Ovary (tissue), 9 donors: ENCODE results near the gene CCER1. TPM values are rescaled to one million over a fixed set of nuclear protein-coding genes. Genes with fewer than 3 reads are reported as not detected.

ENCODE experiments used
- DNase-seq, 5 donors: peaks; one replicate each; pipeline ENCODE4 v3.0.0-alpha.2; 2019 to 2020
- H3K27ac ChIP-seq, 2 donors: fragments of 200-600 bp; one replicate each; pipeline versions ENCODE4 v1.5.1 to v1.8.0; 2019 to 2022
- H3K27me3 ChIP-seq: fragments of 200-600 bp; one replicate; pipeline ENCODE4 v1.8.0; 2022
- H3K36me3 ChIP-seq: fragments of 200-600 bp; sonication (generic); one replicate; pipeline ENCODE4 v1.5.1; 2019
- H3K4me1 ChIP-seq: one replicate; pipeline ENCODE4 v1.8.1; 2013; ENCODE audit warnings: mild to moderate bottlenecking, moderate library complexity; ENCODE audit not compliant: insufficient read depth
- H3K4me3 ChIP-seq: fragments of 200-600 bp; sonication (generic); one replicate; pipeline ENCODE4 v1.5.1; 2017
- H3K9me3 ChIP-seq, 2 donors: fragments of 200-600 bp in 1 of 2; sonication (generic) in 1 of 2; one replicate each; pipeline versions ENCODE4 v1.5.1 to v1.8.1; 2013 to 2019; ENCODE audit warnings: mild to moderate bottlenecking in 1 of 2, moderate library complexity in 1 of 2
- EP300 ChIP-seq: sonication (generic); formaldehyde crosslinking; IDR thresholded peaks from one replicate; pipeline ENCODE4 v1.6.1; 2017; ENCODE audit warnings: antibody characterized with exemption
- POLR2A ChIP-seq: fragments of 450-650 bp; IDR thresholded peaks from one replicate; pipeline ENCODE4 v1.6.1; 2017; ENCODE audit warnings: antibody characterized with exemption, mild to moderate bottlenecking, moderate library complexity
- whole genome bisulfite sequencing, 3 donors: extraction: QIAGEN DNeasy Blood & Tissue Kit in 1 of 3; methylation state at CpG; one replicate each; pipeline versions ENCODE4 v1.1.5 to v1.1.7; 2013 to 2017; 5-methylcytosine and 5-hydroxymethylcytosine counted together
- intact Hi-C, 4 donors: fragments of 100-400 bp; cut with DNase I; formaldehyde crosslinking; loops; one replicate each; pipeline versions ENCODE4 v1.11.0 to v1.15.1; 2022 to 2023
- polyA plus RNA-seq, 2 donors: library from polyadenylated mRNA; stranded (reverse); fragments of 200-250 nt in 1 of 2; fragments of 350-450 nt in 1 of 2; fragmentation: Illumina TruSeq in 1 of 2; extraction: RNeasy Lipid Tissue Mini Kit (QIAGEN cat#74804) in 1 of 2; gene quantifications; one replicate each; pipeline ENCODE4 v1.2.3, GENCODE V29; 2013 to 2014
- total RNA-seq, 7 donors: library from RNA; depleted of rRNA in 2 of 7; stranded (reverse); fragments of >200 nt in 2 of 7; fragmentation: NEBNext Ultra II Directional in 3 of 7; extraction: Animal tissue kit (Norgen Biotek cat#: 25700) in 3 of 7; gene quantifications; one replicate each; pipeline versions ENCODE4 v1.1.0 to v1.2.4, GENCODE V29; 2016 to 2023
- TF ChIP-seq, protein P1 (sequence below), 3 donors: fragments of 450-650 bp in 2 of 3; fragments of 200-600 bp in 1 of 3; IDR thresholded peaks; one replicate each; pipeline versions ENCODE4 v1.5.1 to v1.8.0; 2016 to 2022; ENCODE audit warnings: antibody characterized with exemption in 3 of 3, mild to moderate bottlenecking in 1 of 3
- donor health status: DM: no; HTN: no; CAD: no; lungs with moderate emphysema.
- donor health status: DM: no; HTN: no; CAD: no.
- donor health status: Bipolar disorder and iron deficiency.
- donor health status: DM: yes; HTN: yes; CAD: no.
- donor health status: DM: no; HTN: no; CAD: no.
- donor health status: DM: yes; HTN: yes; CAD: no.

The CCER1 gene
- total and polyA plus RNA-seq, 9 donors: not detected

DNA sequence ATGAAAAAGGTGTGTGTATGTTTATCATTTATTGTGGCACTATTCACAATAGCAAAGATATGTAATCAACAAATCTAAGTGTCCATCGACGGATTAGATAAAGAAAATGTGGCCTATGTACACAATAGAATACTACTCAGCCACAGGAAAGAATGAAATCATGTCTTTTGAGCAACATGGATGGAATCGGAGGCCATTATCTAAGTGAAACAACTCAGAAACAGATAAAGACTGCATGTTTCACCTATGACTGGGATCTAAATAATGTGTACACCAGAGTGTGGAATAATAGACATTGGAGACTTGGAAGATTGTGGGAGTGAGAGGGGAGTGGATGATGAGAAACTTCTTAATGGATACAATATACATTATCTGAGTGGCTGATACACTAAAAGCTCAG, 44.0 kb downstream of the CCER1 start:
- DNase-seq: no peak
- H3K36me3 ChIP-seq: no peaks in the 10 kb centered on the region
- TF ChIP-seq POLR2A (no peak), EP300 (no peak)
- TF ChIP-seq, protein P1, sequence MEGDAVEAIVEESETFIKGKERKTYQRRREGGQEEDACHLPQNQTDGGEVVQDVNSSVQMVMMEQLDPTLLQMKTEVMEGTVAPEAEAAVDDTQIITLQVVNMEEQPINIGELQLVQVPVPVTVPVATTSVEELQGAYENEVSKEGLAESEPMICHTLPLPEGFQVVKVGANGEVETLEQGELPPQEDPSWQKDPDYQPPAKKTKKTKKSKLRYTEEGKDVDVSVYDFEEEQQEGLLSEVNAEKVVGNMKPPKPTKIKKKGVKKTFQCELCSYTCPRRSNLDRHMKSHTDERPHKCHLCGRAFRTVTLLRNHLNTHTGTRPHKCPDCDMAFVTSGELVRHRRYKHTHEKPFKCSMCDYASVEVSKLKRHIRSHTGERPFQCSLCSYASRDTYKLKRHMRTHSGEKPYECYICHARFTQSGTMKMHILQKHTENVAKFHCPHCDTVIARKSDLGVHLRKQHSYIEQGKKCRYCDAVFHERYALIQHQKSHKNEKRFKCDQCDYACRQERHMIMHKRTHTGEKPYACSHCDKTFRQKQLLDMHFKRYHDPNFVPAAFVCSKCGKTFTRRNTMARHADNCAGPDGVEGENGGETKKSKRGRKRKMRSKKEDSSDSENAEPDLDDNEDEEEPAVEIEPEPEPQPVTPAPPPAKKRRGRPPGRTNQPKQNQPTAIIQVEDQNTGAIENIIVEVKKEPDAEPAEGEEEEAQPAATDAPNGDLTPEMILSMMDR (IDR thresholded peaks at IDR 0.05): no peak
- H3K27me3 ChIP-seq: no peaks in the 10 kb centered on the region
- intact Hi-C loops: no loop called here
- WGBS, 3 donors: 79 to 92% (median 86%) methylated on average over 3 of the region's 3 CpGs
- H3K4me3 ChIP-seq: no peak overlapping the region
- H3K9me3 ChIP-seq: no peaks in the 10 kb centered on the region
- H3K4me1 ChIP-seq: peaks cover 2% of the 10 kb centered on the region
- no peak overlapping the region for H3K27ac ChIP-seq

DNA sequence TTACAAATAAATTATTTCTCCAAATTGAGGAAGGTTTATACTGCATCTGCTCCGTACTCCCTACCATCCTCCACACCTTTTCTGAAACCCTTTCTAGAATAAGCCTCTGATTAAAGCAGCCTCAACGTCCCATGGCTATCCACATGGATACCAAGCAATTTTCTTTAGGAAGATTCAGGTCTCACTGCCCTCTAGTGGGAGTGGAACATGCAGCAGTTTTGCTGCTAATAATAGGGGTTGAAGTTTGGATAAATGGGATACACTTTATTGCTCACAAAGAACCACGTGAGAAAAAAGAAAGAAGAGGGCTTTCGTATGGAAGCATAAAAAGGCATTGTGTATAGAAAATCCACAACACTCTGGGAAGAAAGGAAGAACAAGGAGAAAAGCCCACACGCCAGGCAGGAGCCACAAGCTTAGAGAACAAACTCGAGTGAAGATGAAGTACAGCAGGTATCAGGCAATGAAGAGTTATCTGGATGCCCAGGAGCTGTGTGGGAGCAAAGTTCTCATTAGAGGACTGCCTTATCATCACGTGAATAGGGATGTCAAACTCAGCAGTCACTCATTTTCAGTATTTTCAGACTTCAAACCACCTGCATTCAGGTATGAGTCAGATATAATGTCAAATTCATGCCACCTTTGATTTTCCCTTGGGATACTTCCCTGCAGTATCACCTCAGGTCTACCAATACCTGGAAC, 45.8 kb downstream of the CCER1 start:
- TF ChIP-seq, protein P1 (IDR thresholded peaks at IDR 0.05): peak in 1 of 3 donors; percentile 25
- TF ChIP-seq EP300: no peak
- no peaks in the 10 kb centered on the region for H3K9me3 ChIP-seq
- WGBS, 3 donors: 51 to 56% (median 55%) methylated on average over 7 of the region's 7 CpGs

DNA sequence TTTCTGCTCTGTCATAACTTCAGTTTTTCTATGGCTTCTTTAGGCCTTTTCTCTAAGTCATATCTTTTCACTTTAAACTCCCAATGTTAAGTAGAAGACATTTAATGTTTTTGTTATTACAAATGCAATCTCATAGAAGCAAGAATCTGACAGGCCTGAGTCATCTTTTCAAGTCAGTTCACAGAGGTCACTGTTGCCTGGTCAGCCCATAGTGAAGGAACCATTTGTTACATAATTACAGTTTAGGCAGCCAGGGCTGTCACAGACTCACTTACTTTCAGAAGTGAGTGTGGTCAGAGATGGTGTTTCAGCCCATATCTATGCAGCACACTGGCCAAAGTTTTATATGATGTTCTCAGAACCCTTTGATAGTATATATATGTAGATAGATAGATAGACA, 46.5 kb downstream of the CCER1 start:
- TF ChIP-seq EP300 (no peak), POLR2A (no peak)
- TF ChIP-seq, protein P1 (IDR thresholded peaks at IDR 0.05): no peak
- Histone ChIP-seq H3K27ac (no peak overlapping the region), H3K36me3 (no peaks in the 10 kb centered on the region), H3K4me3 (no peak overlapping the region), H3K4me1 (peaks cover 2% of the 10 kb centered on the region), H3K27me3 (no peaks in the 10 kb centered on the region), H3K9me3 (no peaks in the 10 kb centered on the region)
- intact Hi-C loops: no loop called here
- no peak for DNase-seq

More for the DNA sequence above, 45.8 kb downstream of the CCER1 start:
- Histone ChIP-seq H3K4me1 (peaks cover 2% of the 10 kb centered on the region), H3K27me3 (no peaks in the 10 kb centered on the region), H3K4me3 (no peak overlapping the region), H3K27ac (no peak overlapping the region), H3K36me3 (no peaks in the 10 kb centered on the region)
- no peak for DNase-seq
- intact Hi-C loops: no loop called here

DNA sequence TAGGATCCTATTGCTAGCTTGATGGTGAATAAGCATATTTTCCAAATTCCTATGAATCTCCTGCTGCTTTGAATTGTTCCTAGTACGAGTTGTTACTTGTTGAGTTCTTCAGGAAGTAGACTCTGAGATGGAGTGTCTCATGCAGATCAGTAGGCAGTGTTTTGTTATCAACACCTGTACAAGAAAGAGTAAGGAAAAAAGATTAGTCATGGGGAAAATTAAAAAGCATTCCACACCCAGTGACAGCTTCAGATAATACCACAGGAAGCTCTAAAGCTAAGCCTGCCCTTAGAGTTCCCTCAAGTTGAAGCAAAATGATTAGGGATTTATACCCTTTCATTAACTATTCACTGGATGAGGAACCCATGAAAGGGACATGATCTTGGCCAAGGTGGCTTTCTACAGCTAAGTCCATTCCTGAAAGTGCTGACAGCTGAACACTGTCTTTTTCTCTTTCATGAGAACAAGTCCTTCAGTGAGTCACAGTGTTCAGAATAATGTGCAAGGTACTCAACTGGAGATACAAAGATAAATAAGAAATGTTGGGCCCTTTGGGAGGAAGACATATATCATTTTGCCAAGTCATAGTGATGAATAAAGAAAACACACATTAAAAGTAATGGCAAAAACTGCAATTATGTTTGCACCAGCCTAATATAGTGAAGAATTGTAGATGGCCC, 49.1 kb downstream of the CCER1 start:
- Histone ChIP-seq H3K4me3 (no peak overlapping the region), H3K27ac (no peak overlapping the region), H3K9me3 (no peaks in the 10 kb centered on the region), H3K36me3 (no peaks in the 10 kb centered on the region), H3K27me3 (no peaks in the 10 kb centered on the region), H3K4me1 (peaks cover 2% of the 10 kb centered on the region)
- DNase-seq: no peak
- TF ChIP-seq, protein P1 (IDR thresholded peaks at IDR 0.05): no peak
- no peak for TF ChIP-seq POLR2A
- TF ChIP-seq EP300: no peak
- intact Hi-C loops: no loop called here
- 81 to 97% (median 87%) methylated on average over 1 of the region's 1 CpG for WGBS, 3 donors
